GM12878 (cell line): Measurements from ENCODE around the gene ANKDD1B. TPM values are rescaled to one million over a fixed set of nuclear protein-coding genes. Genes with fewer than 3 reads are reported as not detected.

ENCODE experiments used
- ATAC-seq: fragments of 200-7000 bp; cut with Tn5 transposase; 3 replicates; pipeline ENCODE4 v1.9.1; 2020; ENCODE audit warnings: mild to moderate bottlenecking, moderate library complexity
- BruUV-seq: library from RNA; stranded (reverse); fragments of 400-500 nt; replicated peaks from 2 replicates; lab custom pipeline; 2021; lab: Mats Ljungman, UMichigan
- CTCF ChIA-PET: fragments of 300-600 bp; sonication (Branson Sonifier 250); formaldehyde crosslinking; extraction: SDS; loops from one replicate; lab custom pipeline; 2021; ENCODE audit warnings: inconsistent platforms; lab: Yijun Ruan, JAX
- POLR2A ChIA-PET: fragments of 350-600 bp; formaldehyde crosslinking; extraction: SDS; loops from one replicate; lab custom pipeline; 2021; ENCODE audit warnings: inconsistent platforms; lab: Charles Lee
- RAD21 ChIA-PET: fragments of 300-600 bp; sonication (Branson Sonifier 250); formaldehyde crosslinking; loops from one replicate; lab custom pipeline; 2023; ENCODE audit warnings: antibody characterized with exemption; ENCODE audit not compliant: unreplicated experiment; lab: Charles Lee
- SMC1A ChIA-PET: fragments of 300-600 bp; sonication (Branson Sonifier 250); formaldehyde crosslinking; loops from one replicate; lab custom pipeline; 2023; ENCODE audit not compliant: unreplicated experiment, uncharacterized antibody; lab: Charles Lee
- DNase-seq: peaks from one replicate; pipeline ENCODE4 v3.0.0-alpha.2; 2011; ENCODE audit warnings: low read depth, low spot score
- FAIRE-seq: peaks from 3 replicates; lab custom pipeline; 2011; peaks lifted over from hg19 to GRCh38; lab: Jason Lieb, UNC
- H2AFZ ChIP-seq: 2 replicates; pipeline ENCODE4 v1.6.0; 2011; ENCODE audit warnings: low read depth, low read length, control low read depth; ENCODE audit not compliant: control insufficient read depth
- H3K27ac ChIP-seq: 2 replicates; pipeline ENCODE4 v1.5.1; 2011; ENCODE audit warnings: control low read depth; ENCODE audit not compliant: control insufficient read depth, insufficient read depth
- H3K27me3 ChIP-seq, 2 experiments: replicated peaks in 1 of 2; 2 replicates each; pipeline versions ENCODE4 v1.6.0 to v1.6.1; 2011; ENCODE audit warnings: low read length in 1 of 2; ENCODE audit not compliant: control insufficient read depth in 2 of 2, insufficient read depth in 2 of 2
- H3K36me3 ChIP-seq, 2 experiments: 2 replicates each; pipeline ENCODE4 v1.5.1; 2011; ENCODE audit warnings: low read length in 1 of 2; ENCODE audit not compliant: control insufficient read depth in 2 of 2, insufficient read depth in 2 of 2
- H3K4me1 ChIP-seq: 2 replicates; pipeline ENCODE4 v1.6.1; 2011; ENCODE audit warnings: mild to moderate bottlenecking, low read length, moderate library complexity, mixed read lengths; ENCODE audit not compliant: control insufficient read depth, insufficient read depth
- H3K4me2 ChIP-seq: 2 replicates; pipeline ENCODE4 v1.6.0; 2011; ENCODE audit warnings: control low read depth; ENCODE audit not compliant: control insufficient read depth, insufficient read depth
- H3K4me3 ChIP-seq: fragments of 200-600 bp; sonication (generic); 2 replicates; pipeline ENCODE4 v1.5.1; 2016
- H3K79me2 ChIP-seq: 2 replicates; pipeline ENCODE4 v1.6.0; 2011; ENCODE audit warnings: low read length; ENCODE audit not compliant: control insufficient read depth, insufficient read depth
- H3K9ac ChIP-seq: 2 replicates; pipeline ENCODE4 v1.8.0; 2011; ENCODE audit warnings: low read length, control low read depth, mixed read lengths; ENCODE audit not compliant: control insufficient read depth, insufficient read depth
- H3K9me3 ChIP-seq: replicated peaks from 3 replicates; pipeline ENCODE4 v1.5.1; 2011; ENCODE audit warnings: mild to moderate bottlenecking, low read length; ENCODE audit not compliant: control insufficient read depth, insufficient read depth
- H4K20me1 ChIP-seq: 2 replicates; pipeline ENCODE4 v1.6.0; 2011; ENCODE audit not compliant: control insufficient read depth, insufficient read depth
- ATF2 ChIP-seq: IDR thresholded peaks from 2 replicates; pipeline ENCODE4 v1.6.1; 2012; ENCODE audit warnings: low read length, inconsistent platforms
- BACH1 ChIP-seq: fragments of 450-650 bp; IDR thresholded peaks from 2 replicates; pipeline ENCODE4 v1.6.1; 2017; ENCODE audit warnings: mild to moderate bottlenecking, borderline replicate concordance
- DPF2 ChIP-seq: fragments of 450-650 bp; IDR thresholded peaks from 2 replicates; pipeline ENCODE4 v1.6.1; 2017; ENCODE audit warnings: mild to moderate bottlenecking
- FOXK2 ChIP-seq: fragments of 450-650 bp; IDR thresholded peaks from 2 replicates; pipeline ENCODE4 v1.6.1; 2017; ENCODE audit warnings: mild to moderate bottlenecking, moderate library complexity
- NR2F1 ChIP-seq: fragments of 450-650 bp; conservative IDR thresholded peaks from 2 replicates; pipeline ENCODE4 v1.6.1; 2017; ENCODE audit warnings: mild to moderate bottlenecking
- POLR2AphosphoS5 ChIP-seq: IDR thresholded peaks from 2 replicates; pipeline ENCODE4 v1.6.1; 2011; ENCODE audit warnings: mild to moderate bottlenecking, low read length, inconsistent platforms
- RAD51 ChIP-seq: fragments of 450-650 bp; IDR thresholded peaks from 2 replicates; pipeline ENCODE4 v1.6.1; 2016; ENCODE audit warnings: moderate library complexity, mild to moderate bottlenecking, inconsistent platforms
- SMAD5 ChIP-seq: IDR thresholded peaks from 2 replicates; pipeline ENCODE4 v1.6.1; 2016; ENCODE audit warnings: antibody characterized with exemption, low read depth
- SP1 ChIP-seq: IDR thresholded peaks from one replicate; pipeline ENCODE4 v1.6.1; 2011; ENCODE audit warnings: low read depth, low read length
- SPI1 ChIP-seq: IDR thresholded peaks from 2 replicates; pipeline ENCODE4 v1.6.1; 2011; ENCODE audit warnings: low read depth, mild to moderate bottlenecking, low read length, moderate library complexity, borderline replicate concordance; ENCODE audit not compliant: insufficient read depth
- SREBF1 ChIP-seq: IDR thresholded peaks from 2 replicates; pipeline ENCODE4 v1.6.1; 2012; ENCODE audit warnings: mild to moderate bottlenecking, low read length
- SUPT20H ChIP-seq: IDR thresholded peaks from 2 replicates; pipeline ENCODE4 v1.6.1; 2011; ENCODE audit warnings: low read depth, mild to moderate bottlenecking, low read length, moderate library complexity, borderline replicate concordance; ENCODE audit not compliant: control insufficient read depth
- SUZ12 ChIP-seq: fragments of 200-600 bp; sonication (generic); IDR thresholded peaks from one replicate; pipeline ENCODE4 v1.6.1; 2018; ENCODE audit warnings: antibody characterized with exemption, mild to moderate bottlenecking; ENCODE audit not compliant: unreplicated experiment
- TAF1 ChIP-seq: IDR thresholded peaks from 2 replicates; pipeline ENCODE4 v1.6.1; 2011; ENCODE audit warnings: mild to moderate bottlenecking, low read depth, low read length, borderline replicate concordance
- TBL1XR1 ChIP-seq: IDR thresholded peaks from 2 replicates; pipeline ENCODE4 v1.6.1; 2012; ENCODE audit warnings: low read depth, low read length, improper control_type of control experiment
- TCF12 ChIP-seq: IDR thresholded peaks from 2 replicates; pipeline ENCODE4 v1.6.1; 2011; ENCODE audit warnings: low read depth, mild to moderate bottlenecking, low read length
- TCF7 ChIP-seq: IDR thresholded peaks from 2 replicates; pipeline ENCODE4 v1.6.1; 2014; ENCODE audit warnings: antibody characterized with exemption, borderline replicate concordance
- WGBS: methylation state at CpG from one replicate; pipeline ENCODE4 v1.1.6; 2016; ENCODE audit warnings: low lambda C conversion rate; ENCODE audit not compliant: insufficient replicate concordance, insufficient coverage; ENCODE audit errors: missing lambda C conversion rate; 5-methylcytosine and 5-hydroxymethylcytosine counted together
- in situ Hi-C: fragments of 300-500 bp; cut with MboI; formaldehyde crosslinking; loops from 9 replicates; pipeline ENCODE4 v1.14.3; 2018; ENCODE audit warnings: mixed read lengths
- intact Hi-C: fragments of 100-400 bp; cut with micrococcal nuclease; formaldehyde crosslinking; loops from one replicate; pipeline ENCODE4 v1.14.2; 2022; ENCODE audit not compliant: unreplicated experiment
- polyA plus RNA-seq, 11 experiments: library from polyadenylated mRNA; depleted of rRNA in 4 of 11; unstranded in 6 of 11; stranded (reverse) in 5 of 11; fragments of >200 nt; fragmentation: Nextera tagmentation in 4 of 11; fragmentation: Illumina TruSeq in 1 of 11; extraction: Ambion mirVana in 4 of 11; extraction: Trizol in 1 of 11; gene quantifications; 1 replicate in 1 of 11; 2 replicates in 10 of 11; pipeline versions ENCODE4 v1.2.1 to v1.2.3, GENCODE V29; 2011 to 2016; ENCODE audit warnings: inconsistent platforms in 2 of 11, missing spikeins in 2 of 11, low read depth in 1 of 11
- total RNA-seq, 4 experiments: library from RNA; depleted of rRNA in 3 of 4; stranded (reverse); fragments of >200 nt in 3 of 4; fragmentation: Illumina TruSeq in 1 of 4; extraction: Trizol in 1 of 4; gene quantifications; 2 replicates each; pipeline versions ENCODE4 v1.2.1 to v1.2.3, GENCODE V29; 2013 to 2021
- TF ChIP-seq, protein P1 (sequence below): fragments of 450-650 bp; IDR thresholded peaks from 2 replicates; pipeline ENCODE4 v1.6.1; 2016; ENCODE audit warnings: mild to moderate bottlenecking, moderate library complexity, borderline replicate concordance

Gene ANKDD1B
- total and polyA plus RNA-seq, 10 of the 15 experiments (the other 5 are each of a cell fraction or from before 2014, with no cell fraction given) = 0.34 to 2.4 (median 0.80) TPM

- no TSS peak for BruUV-seq
- no peaks in the 10 kb centered on the region for H3K79me2 ChIP-seq
- DNase-seq = no peak
- no peaks in the 10 kb centered on the region for H3K27me3 ChIP-seq
- peaks cover 0 to 13% of the 10 kb centered on the region in 2 experiments; a peak in 3 of 4 replicates for H3K36me3 ChIP-seq
- H3K4me3 ChIP-seq = no peak overlapping the region
- H4K20me1 ChIP-seq = no peaks in the 10 kb centered on the region
- RAD21 ChIA-PET = no interaction called here
- POLR2A ChIA-PET = no interaction called here
- no peaks in the 10 kb centered on the region for H3K4me1 ChIP-seq
- H2AFZ ChIP-seq = no peak overlapping the region
- no peak overlapping the region for H3K9ac ChIP-seq
- no peak overlapping the region for H3K27ac ChIP-seq
- no peak for FAIRE-seq
- CTCF ChIA-PET = no interaction called here
- no peak for TF ChIP-seq NR2F1
- TF ChIP-seq SUZ12 = no peak
- no peak for TF ChIP-seq FOXK2
- no peak for TF ChIP-seq DPF2
- TF ChIP-seq SP1 = no peak
- TF ChIP-seq TBL1XR1 = no peak
- TF ChIP-seq SPI1 = no peak
- no peak for TF ChIP-seq TCF12
- TF ChIP-seq BACH1 = no peak
- TF ChIP-seq, protein P1, sequence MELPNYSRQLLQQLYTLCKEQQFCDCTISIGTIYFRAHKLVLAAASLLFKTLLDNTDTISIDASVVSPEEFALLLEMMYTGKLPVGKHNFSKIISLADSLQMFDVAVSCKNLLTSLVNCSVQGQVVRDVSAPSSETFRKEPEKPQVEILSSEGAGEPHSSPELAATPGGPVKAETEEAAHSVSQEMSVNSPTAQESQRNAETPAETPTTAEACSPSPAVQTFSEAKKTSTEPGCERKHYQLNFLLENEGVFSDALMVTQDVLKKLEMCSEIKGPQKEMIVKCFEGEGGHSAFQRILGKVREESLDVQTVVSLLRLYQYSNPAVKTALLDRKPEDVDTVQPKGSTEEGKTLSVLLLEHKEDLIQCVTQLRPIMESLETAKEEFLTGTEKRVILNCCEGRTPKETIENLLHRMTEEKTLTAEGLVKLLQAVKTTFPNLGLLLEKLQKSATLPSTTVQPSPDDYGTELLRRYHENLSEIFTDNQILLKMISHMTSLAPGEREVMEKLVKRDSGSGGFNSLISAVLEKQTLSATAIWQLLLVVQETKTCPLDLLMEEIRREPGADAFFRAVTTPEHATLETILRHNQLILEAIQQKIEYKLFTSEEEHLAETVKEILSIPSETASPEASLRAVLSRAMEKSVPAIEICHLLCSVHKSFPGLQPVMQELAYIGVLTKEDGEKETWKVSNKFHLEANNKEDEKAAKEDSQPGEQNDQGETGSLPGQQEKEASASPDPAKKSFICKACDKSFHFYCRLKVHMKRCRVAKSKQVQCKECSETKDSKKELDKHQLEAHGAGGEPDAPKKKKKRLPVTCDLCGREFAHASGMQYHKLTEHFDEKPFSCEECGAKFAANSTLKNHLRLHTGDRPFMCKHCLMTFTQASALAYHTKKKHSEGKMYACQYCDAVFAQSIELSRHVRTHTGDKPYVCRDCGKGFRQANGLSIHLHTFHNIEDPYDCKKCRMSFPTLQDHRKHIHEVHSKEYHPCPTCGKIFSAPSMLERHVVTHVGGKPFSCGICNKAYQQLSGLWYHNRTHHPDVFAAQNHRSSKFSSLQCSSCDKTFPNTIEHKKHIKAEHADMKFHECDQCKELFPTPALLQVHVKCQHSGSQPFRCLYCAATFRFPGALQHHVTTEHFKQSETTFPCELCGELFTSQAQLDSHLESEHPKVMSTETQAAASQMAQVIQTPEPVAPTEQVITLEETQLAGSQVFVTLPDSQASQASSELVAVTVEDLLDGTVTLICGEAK = no peak
- no peak for TF ChIP-seq TAF1
- TF ChIP-seq SUPT20H = no peak
- no peak for TF ChIP-seq RAD51
- no peak for TF ChIP-seq ATF2
- no peak for TF ChIP-seq TCF7
- TF ChIP-seq POLR2AphosphoS5 = no peak
- TF ChIP-seq SMAD5 = no peak
- no peak for TF ChIP-seq SREBF1
- H3K9me3 ChIP-seq = no peaks in the 10 kb centered on the region
- in situ Hi-C loops (no loop called here), intact Hi-C loops (no loop called here)
- WGBS = 94% methylated on average over 1 of the region's 1 CpG
- no peak overlapping the region for H3K4me2 ChIP-seq
- SMC1A ChIA-PET = no interaction called here
- ATAC-seq = no peak
Measured at GRCh38 chr5:75694781-75695180, 83.5 kb downstream of the ANKDD1B start.
